Mesenchymal stem cell (in vitro differentiated cells and primary cell): Measurements from ENCODE around the gene ABHD12B.

ENCODE experiments used
- DNase-seq: peaks from one replicate; pipeline ENCODE4 v3.0.0-alpha.2; 2013
- H2AFZ ChIP-seq: one replicate; pipeline ENCODE4 v1.6.1; 2013; ENCODE audit warnings: low read depth, mild to moderate bottlenecking, control low read depth, inconsistent platforms, low read length, moderate library complexity
- H2AK5ac ChIP-seq: 2 replicates; pipeline ENCODE4 v1.6.1; 2013; ENCODE audit warnings: low read length, moderate library complexity, mild to moderate bottlenecking, inconsistent platforms; ENCODE audit not compliant: severe bottlenecking
- H2BK120ac ChIP-seq: one replicate; pipeline ENCODE4 v1.6.1; 2013; ENCODE audit warnings: low read depth, mild to moderate bottlenecking, inconsistent platforms, low read length, moderate library complexity
- H2BK12ac ChIP-seq, 2 experiments: one replicate each; pipeline ENCODE4 v1.6.1; 2013; ENCODE audit warnings: inconsistent platforms in 2 of 2, low read length in 2 of 2, mild to moderate bottlenecking in 2 of 2, moderate library complexity in 2 of 2, control low read depth in 1 of 2
- H2BK15ac ChIP-seq: one replicate; pipeline ENCODE4 v1.6.1; 2013; ENCODE audit warnings: mild to moderate bottlenecking, low read depth, inconsistent platforms; ENCODE audit not compliant: poor library complexity, severe bottlenecking
- H2BK5ac ChIP-seq: 2 replicates; pipeline ENCODE4 v1.6.1; 2013; ENCODE audit warnings: low read depth, mild to moderate bottlenecking, low read length, control low read depth, inconsistent platforms; ENCODE audit not compliant: poor library complexity, severe bottlenecking
- H3K14ac ChIP-seq, 2 experiments: one replicate each; pipeline ENCODE4 v1.6.1; 2013; ENCODE audit warnings: inconsistent platforms in 2 of 2, low read length in 2 of 2, control low read depth in 1 of 2, mild to moderate bottlenecking in 1 of 2, moderate library complexity in 1 of 2
- H3K18ac ChIP-seq, 2 experiments: one replicate each; pipeline ENCODE4 v1.6.1; 2013; ENCODE audit warnings: inconsistent platforms in 2 of 2, low read length in 2 of 2, control low read depth in 1 of 2, low read depth in 1 of 2, mild to moderate bottlenecking in 1 of 2
- H3K23ac ChIP-seq, 2 experiments: one replicate each; pipeline ENCODE4 v1.6.1; 2013; ENCODE audit warnings: inconsistent platforms in 2 of 2, low read length in 2 of 2, mild to moderate bottlenecking in 2 of 2, moderate library complexity in 2 of 2, control low read depth in 1 of 2
- H3K27ac ChIP-seq: 2 replicates; pipeline ENCODE4 v1.5.1; 2013; ENCODE audit warnings: mild to moderate bottlenecking, moderate library complexity, low read length, control low read depth, inconsistent platforms; ENCODE audit not compliant: poor library complexity, severe bottlenecking
- H3K27me3 ChIP-seq, 2 experiments: 2 replicates each; pipeline versions ENCODE4 v1.6.1 to v1.7.0; 2013; ENCODE audit warnings: low read length in 2 of 2, mild to moderate bottlenecking in 2 of 2, moderate library complexity in 2 of 2, control low read depth in 1 of 2, inconsistent platforms in 1 of 2; ENCODE audit not compliant: control insufficient read depth in 1 of 2, insufficient read depth in 1 of 2
- H3K36me3 ChIP-seq, 2 experiments: 2 replicates each; pipeline versions ENCODE4 v1.6.1 to v1.7.0; 2013; ENCODE audit warnings: low read length in 2 of 2, control low read depth in 1 of 2, inconsistent platforms in 1 of 2, low read depth in 1 of 2, mild to moderate bottlenecking in 1 of 2; ENCODE audit not compliant: insufficient read depth in 2 of 2, control insufficient read depth in 1 of 2
- H3K4ac ChIP-seq, 2 experiments: one replicate each; pipeline ENCODE4 v1.6.1; 2013; ENCODE audit warnings: inconsistent platforms in 2 of 2, low read length in 2 of 2, mild to moderate bottlenecking in 2 of 2, moderate library complexity in 2 of 2, control low read depth in 1 of 2, low read depth in 1 of 2
- H3K4me1 ChIP-seq: 2 replicates; pipeline ENCODE4 v1.6.1; 2013; ENCODE audit warnings: low read depth, low read length, control low read depth; ENCODE audit not compliant: control insufficient read depth, insufficient read depth
- H3K4me2 ChIP-seq: 2 replicates; pipeline ENCODE4 v1.6.1; 2013; ENCODE audit warnings: low read length, mild to moderate bottlenecking, inconsistent platforms; ENCODE audit not compliant: poor library complexity, severe bottlenecking
- H3K4me3 ChIP-seq, 2 experiments: 2 replicates each; pipeline versions ENCODE4 v1.5.1 to v1.7.0; 2013; ENCODE audit warnings: low read length in 2 of 2, mild to moderate bottlenecking in 2 of 2, control low read depth in 1 of 2, low read depth in 1 of 2; ENCODE audit not compliant: insufficient read depth in 1 of 2
- H3K79me1 ChIP-seq: replicated peaks from 2 replicates; pipeline ENCODE4 v1.6.1; 2013; ENCODE audit warnings: mild to moderate bottlenecking, control low read depth, low read length, inconsistent platforms; ENCODE audit not compliant: poor library complexity, severe bottlenecking
- H3K9ac ChIP-seq: 2 replicates; pipeline ENCODE4 v1.7.0; 2013; ENCODE audit warnings: mild to moderate bottlenecking, low read length, moderate library complexity
- H3K9me3 ChIP-seq: 2 replicates; pipeline ENCODE4 v1.7.0; 2013; ENCODE audit warnings: mild to moderate bottlenecking, low read length; ENCODE audit not compliant: control insufficient read depth
- H4K8ac ChIP-seq: one replicate; pipeline ENCODE4 v1.6.1; 2013; ENCODE audit warnings: inconsistent platforms, mild to moderate bottlenecking, low read length, moderate library complexity
- H4K91ac ChIP-seq: one replicate; pipeline ENCODE4 v1.6.1; 2013; ENCODE audit warnings: mild to moderate bottlenecking, low read length, inconsistent platforms
- WGBS: methylation state at CpG from one replicate; pipeline ENCODE4 v1.1.7; 2013; ENCODE audit warnings: mixed read lengths; 5-methylcytosine and 5-hydroxymethylcytosine counted together

Gene ABHD12B

DNA sequence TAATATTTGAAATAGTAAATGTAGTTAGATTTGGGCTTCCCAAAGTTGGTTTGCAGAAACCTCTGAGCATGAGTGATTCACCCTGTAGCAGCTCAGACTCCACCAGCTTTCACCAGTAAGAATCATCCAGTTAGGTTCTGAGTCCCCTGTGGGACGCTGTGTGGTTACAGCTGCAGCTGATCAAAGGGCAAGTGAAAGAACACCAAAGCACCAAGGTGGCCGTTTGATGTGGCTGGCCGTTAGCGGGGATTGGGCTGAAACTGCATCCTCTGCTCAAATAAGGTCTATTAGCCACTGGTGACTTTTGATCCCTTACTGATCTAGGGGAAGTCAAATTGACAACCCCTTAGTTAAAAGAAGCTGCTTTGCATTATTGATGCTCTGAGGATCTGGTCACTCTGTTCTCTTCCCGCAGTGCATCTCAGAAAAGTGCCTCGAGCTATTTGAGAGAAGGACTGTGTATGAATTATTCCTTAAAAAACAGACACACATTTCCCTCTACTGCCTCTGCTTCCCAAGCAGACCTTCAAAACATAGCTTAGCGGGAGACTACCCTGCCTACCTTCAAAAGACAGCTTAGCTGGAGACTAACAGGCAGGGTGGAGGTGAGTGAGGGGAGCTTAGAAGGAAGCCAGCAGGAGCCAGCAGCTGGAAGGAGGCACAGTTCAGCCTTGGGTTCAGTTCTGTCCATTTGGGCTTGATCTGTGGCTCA, 3.7 kb downstream of the ABHD12B start:
- Histone ChIP-seq H3K14ac (no peak overlapping the region), H2AK5ac (no peak overlapping the region), H3K9me3 (no peaks in the 10 kb centered on the region), H3K36me3 (no peaks in the 10 kb centered on the region), H3K27me3 (peaks cover 28 to 48% of the 10 kb centered on the region in 2 experiments), H2BK15ac (no peak overlapping the region), H3K4me1 (peaks cover 4% of the 10 kb centered on the region), H3K4me3 (no peak overlapping the region), H3K18ac (no peak overlapping the region), H2BK120ac (no peak overlapping the region), H2AFZ (no peak overlapping the region), H4K91ac (no peak overlapping the region), H4K8ac (no peak overlapping the region), H3K79me1 (no peaks in the 10 kb centered on the region), H3K9ac (no peak overlapping the region), H3K27ac (no peak overlapping the region), H3K4me2 (no peak overlapping the region), H3K4ac (no peak overlapping the region), H2BK12ac (no peak overlapping the region), H2BK5ac (no peak overlapping the region), H3K23ac (no peak overlapping the region)
- WGBS = 27% methylated on average over 4 of the region's 7 CpGs
- no peak for DNase-seq

DNA sequence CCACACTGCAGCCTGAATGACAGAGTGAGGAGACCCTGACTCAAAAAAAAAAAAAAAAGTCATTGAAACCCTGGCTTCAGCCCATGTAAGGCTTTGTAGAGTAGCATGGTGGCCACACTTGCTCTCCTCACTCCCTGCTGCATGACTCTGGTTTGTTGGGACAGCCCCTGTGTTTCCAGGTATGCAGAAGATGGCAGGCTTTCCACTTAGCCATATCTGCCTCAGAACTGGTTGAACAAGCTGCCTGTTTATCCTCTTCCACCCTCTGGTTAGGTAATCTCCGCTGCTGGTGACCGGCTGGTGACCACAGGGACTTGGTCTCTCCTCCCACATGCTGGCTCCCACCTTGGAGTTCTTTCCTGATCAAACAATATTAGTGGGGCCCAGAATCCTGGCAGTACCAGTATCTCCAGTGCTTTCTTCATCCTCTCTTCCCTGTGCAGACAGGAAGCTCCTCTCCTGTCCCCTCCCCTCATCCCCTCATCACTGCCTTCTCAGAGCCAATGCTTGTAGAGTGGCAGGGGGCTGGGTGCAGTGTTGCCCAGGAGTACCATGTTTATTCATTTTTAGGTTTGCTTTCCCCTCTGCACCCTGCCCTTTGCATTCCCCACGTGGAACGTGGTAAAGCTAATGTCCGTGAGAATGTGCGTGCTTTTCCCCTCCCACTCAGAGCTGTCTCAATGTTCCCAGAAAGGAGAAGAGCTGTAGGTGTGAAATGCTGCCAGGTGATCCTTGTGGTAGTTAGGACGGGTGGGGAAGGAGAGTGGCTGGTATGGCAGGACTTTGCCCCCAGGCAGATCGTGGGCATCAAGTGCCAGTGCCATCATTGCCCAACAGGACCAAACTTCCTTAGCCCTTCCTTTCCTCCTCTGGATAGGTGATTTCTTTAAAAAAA, 11.3 kb downstream of the ABHD12B start:
- H3K79me1 ChIP-seq = no peaks in the 10 kb centered on the region
- H3K27ac ChIP-seq = no peak overlapping the region
- no peaks in the 10 kb centered on the region for H3K9me3 ChIP-seq
- no peak overlapping the region for H2BK5ac ChIP-seq
- H3K9ac ChIP-seq = no peak overlapping the region
- H3K27me3 ChIP-seq = no peaks in the 10 kb centered on the region
- no peak overlapping the region for H3K14ac ChIP-seq
- no peak overlapping the region for H3K18ac ChIP-seq
- no peak for DNase-seq
- no peak overlapping the region for H2BK12ac ChIP-seq
- no peak overlapping the region for H3K23ac ChIP-seq
- whole genome bisulfite sequencing = 75% methylated on average over 6 of the region's 8 CpGs
- H2BK15ac ChIP-seq = no peak overlapping the region
- no peak overlapping the region for H2AFZ ChIP-seq
- no peak overlapping the region for H2AK5ac ChIP-seq
- H3K4ac ChIP-seq = no peak overlapping the region
- no peaks in the 10 kb centered on the region for H3K36me3 ChIP-seq
- H3K4me2 ChIP-seq = no peak overlapping the region
- H2BK120ac ChIP-seq = no peak overlapping the region
- no peak overlapping the region for H3K4me3 ChIP-seq
- H3K4me1 ChIP-seq = no peaks in the 10 kb centered on the region
- H4K91ac ChIP-seq = no peak overlapping the region
- H4K8ac ChIP-seq = no peak overlapping the region

DNA sequence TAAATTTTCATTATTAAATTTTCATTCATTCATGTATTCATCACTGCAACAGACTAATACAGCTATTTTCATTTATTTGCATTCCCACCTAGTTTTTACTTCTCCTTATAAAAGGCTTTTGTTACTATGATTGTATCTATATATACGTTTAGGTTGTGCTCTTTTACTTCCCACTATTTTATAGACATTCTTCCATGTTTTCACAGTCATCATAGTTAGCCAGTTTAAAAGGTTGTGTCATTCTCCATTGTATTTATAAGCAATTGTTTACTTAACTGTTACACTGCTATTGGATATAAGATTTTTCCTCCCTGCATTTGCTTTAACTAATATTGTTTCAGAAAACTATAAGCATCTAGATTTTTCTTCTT, 12.0 kb downstream of the ABHD12B start:
- no CpG with 5 or more reads among the region's 1 CpG for WGBS
- H3K27ac ChIP-seq = no peak overlapping the region
- DNase-seq = no peak
- no peaks in the 10 kb centered on the region for H3K36me3 ChIP-seq
- H2BK120ac ChIP-seq = no peak overlapping the region
- H3K23ac ChIP-seq = no peak overlapping the region
- H2AK5ac ChIP-seq = no peak overlapping the region
- no peak overlapping the region for H3K18ac ChIP-seq
- no peaks in the 10 kb centered on the region for H3K9me3 ChIP-seq
- no peak overlapping the region for H2AFZ ChIP-seq
- H2BK12ac ChIP-seq = no peak overlapping the region
- H3K4me2 ChIP-seq = no peak overlapping the region
- H3K9ac ChIP-seq = no peak overlapping the region
- no peak overlapping the region for H4K8ac ChIP-seq
- no peaks in the 10 kb centered on the region for H3K27me3 ChIP-seq
- no peak overlapping the region for H2BK5ac ChIP-seq
- H3K4me3 ChIP-seq = no peak overlapping the region
- H4K91ac ChIP-seq = no peak overlapping the region
- H3K4me1 ChIP-seq = no peaks in the 10 kb centered on the region
- no peak overlapping the region for H3K4ac ChIP-seq
- H3K14ac ChIP-seq = no peak overlapping the region
- H2BK15ac ChIP-seq = no peak overlapping the region
- no peaks in the 10 kb centered on the region for H3K79me1 ChIP-seq

DNA sequence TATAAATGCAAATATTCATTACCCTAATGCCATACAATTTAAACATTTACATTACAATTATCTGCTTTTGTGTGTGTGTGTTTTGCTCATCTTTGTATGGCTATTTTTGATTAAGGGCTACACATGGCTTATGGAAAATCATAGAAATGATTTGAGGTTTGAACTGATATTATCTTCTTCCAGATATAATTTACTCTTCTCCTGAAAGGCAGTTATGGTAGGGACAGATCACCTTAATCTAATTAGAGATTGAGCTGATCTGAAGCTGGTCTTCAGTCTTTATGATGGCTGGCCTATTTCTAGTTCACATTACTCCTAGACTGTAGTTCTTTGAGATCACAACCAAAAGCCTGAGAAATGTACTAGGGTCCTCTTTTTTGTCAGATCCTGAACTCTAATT, 15.6 kb downstream of the ABHD12B start:
- H3K4ac ChIP-seq = no peak overlapping the region
- H4K91ac ChIP-seq = no peak overlapping the region
- H3K27ac ChIP-seq = no peak overlapping the region
- H2BK12ac ChIP-seq = no peak overlapping the region
- no peak overlapping the region for H3K14ac ChIP-seq
- no peak overlapping the region for H2AFZ ChIP-seq
- no peaks in the 10 kb centered on the region for H3K27me3 ChIP-seq
- H3K79me1 ChIP-seq = no peaks in the 10 kb centered on the region
- H2AK5ac ChIP-seq = no peak overlapping the region
- H3K4me2 ChIP-seq = no peak overlapping the region
- H3K9ac ChIP-seq = no peak overlapping the region
- no peak overlapping the region for H3K18ac ChIP-seq
- DNase-seq = no peak
- H2BK120ac ChIP-seq = no peak overlapping the region
- no peaks in the 10 kb centered on the region for H3K9me3 ChIP-seq
- no peak overlapping the region for H4K8ac ChIP-seq
- no peak overlapping the region for H3K23ac ChIP-seq
- H3K4me1 ChIP-seq = no peaks in the 10 kb centered on the region
- H2BK15ac ChIP-seq = no peak overlapping the region
- H3K4me3 ChIP-seq = no peak overlapping the region
- no peaks in the 10 kb centered on the region for H3K36me3 ChIP-seq
- no peak overlapping the region for H2BK5ac ChIP-seq
